GM03348 (cell line): ENCODE results near the gene GRIK5.
A peak's percentile ranks its signal among the peaks of the same experiment; 100 is the strongest.

Experiments
- DNase-seq: peaks from one replicate; pipeline ENCODE4 v3.0.0; 2012; ENCODE audit warnings: low spot score

The GRIK5 gene

GRCh38 chr19:42093926-42094325, 23.9 kb upstream of the GRIK5 start:
- no peak for DNase-seq

DNA sequence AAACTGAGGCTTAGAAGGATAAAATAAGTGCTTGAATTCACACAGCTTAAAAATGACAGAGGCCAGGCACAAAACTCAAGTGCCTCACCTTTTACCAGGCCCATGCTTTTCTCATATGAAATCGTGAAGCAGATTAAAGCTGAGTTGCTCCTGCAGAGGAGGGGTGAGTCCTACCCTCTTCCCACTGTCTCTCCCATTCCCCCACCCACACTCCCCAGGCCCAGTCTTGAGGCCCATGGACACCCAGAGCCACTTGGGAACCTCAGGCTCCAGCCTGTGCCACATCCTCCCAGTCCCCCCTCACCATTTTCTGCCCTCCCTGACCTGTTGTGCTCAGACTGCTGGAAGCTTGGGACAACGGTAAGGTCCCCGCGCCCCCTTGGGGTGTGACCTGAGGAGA, 23.5 kb upstream of the GRIK5 start:
- DNase-seq, result no peak

- peak; percentile 45 for DNase-seq
Measured at GRCh38 chr19:42092350-42092749, 22.3 kb upstream of the GRIK5 start.

- DNase-seq, result peak; percentile 40
Measured at GRCh38 chr19:42091742-42092141, 21.7 kb upstream of the GRIK5 start.

DNA sequence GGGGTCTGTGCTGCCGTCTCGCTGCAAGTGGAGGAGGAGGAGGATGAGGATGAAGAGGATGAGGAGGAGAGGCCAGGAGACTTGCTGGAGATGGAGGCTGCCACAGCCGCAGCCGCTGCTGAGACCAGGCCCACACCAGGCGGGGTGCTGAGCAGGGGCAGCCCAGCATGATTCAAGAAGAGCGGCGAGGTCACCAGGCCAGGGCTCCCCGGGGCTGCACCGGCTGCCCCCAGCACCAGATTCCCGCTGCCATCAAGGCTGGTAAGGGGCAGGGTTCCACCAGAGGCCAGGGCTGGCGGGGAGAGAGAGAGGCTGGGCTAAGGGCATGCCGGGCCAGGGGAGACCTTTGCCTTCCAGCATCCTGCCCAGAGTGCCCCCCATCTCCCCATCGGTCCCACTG, 21.3 kb upstream of the GRIK5 start:
- DNase-seq, result no peak

- DNase-seq, result no peak
Measured at GRCh38 chr19:42090672-42091071, 20.7 kb upstream of the GRIK5 start.

- no peak for DNase-seq
Measured at GRCh38 chr19:42089772-42090171, 19.8 kb upstream of the GRIK5 start.

GRCh38 chr19:42089191-42089750, 19.3 kb upstream of the GRIK5 start:
- no peak for DNase-seq

DNA sequence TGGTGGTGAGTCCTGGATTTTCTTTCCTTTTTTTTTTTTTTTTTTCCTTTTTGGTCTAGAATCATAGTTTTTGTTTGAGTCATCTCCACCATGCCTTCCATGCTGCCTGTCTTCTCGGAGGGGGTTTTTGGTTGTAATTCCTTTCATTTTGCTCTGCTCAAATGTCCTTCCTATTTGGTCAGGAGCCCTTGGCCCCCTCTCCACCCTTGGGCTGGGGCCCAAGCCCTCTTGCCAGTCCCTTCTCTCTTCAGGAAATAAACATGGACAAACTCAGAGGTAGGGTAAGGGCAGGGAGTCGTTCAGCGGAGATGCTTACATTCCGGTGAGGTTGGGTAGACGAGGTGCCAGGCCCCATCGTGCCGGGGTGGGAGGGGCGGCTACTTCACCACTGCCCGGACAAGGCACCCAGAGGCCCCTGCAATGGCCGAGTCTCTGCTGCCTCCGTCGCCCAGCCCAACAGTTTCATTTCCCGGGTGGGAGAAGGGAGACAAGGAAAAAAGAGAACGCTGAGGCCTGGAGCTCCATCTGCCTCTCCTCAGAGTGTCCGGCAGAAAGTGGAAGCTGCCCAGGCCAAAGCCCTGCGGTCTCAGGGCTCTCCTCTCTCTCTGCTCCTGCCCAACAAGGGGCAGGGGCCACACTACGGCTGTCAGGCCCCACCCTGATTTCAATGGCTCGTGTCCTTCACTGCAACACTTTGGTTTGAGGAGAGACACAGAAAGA, 18.6 kb upstream of the GRIK5 start:
- peak; percentile 88 for DNase-seq

DNA sequence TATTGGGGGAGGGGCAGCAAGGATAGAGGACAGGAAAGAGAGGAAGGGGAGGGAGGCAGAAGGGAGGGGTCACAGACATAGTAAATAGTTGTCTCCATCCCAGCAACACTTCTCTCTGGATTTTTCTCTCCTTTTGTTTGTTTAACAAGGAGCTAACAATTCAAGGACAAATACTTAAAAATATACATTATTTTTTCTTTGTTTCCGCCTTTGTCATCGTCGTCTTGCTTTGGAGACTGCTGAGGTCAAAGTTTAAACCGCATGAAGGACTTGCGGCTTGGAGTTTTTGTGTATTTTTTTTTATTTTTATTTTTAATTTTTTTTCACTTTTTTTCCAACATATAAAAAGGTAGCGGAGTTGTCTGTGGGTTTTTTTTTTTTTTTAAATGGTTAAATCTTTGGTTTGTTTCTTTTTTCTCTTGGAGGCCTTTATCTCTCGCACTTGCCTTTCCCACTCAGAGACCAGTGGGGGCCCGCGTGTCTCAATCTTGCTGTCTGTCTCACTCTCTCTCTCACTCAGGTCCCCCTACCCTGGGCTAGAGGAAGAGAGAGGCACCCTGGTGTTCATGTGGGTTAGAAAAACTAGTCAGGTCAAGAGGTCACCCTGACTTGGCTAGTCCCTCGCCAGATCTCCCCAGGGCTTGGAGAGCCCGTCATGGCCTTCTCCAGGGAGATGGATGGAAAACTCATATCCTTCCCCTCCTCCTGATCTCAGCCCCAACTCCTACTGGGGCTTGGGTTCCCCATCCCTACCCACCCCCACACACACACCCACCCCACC, 17.0 kb upstream of the GRIK5 start:
- no peak for DNase-seq

DNA sequence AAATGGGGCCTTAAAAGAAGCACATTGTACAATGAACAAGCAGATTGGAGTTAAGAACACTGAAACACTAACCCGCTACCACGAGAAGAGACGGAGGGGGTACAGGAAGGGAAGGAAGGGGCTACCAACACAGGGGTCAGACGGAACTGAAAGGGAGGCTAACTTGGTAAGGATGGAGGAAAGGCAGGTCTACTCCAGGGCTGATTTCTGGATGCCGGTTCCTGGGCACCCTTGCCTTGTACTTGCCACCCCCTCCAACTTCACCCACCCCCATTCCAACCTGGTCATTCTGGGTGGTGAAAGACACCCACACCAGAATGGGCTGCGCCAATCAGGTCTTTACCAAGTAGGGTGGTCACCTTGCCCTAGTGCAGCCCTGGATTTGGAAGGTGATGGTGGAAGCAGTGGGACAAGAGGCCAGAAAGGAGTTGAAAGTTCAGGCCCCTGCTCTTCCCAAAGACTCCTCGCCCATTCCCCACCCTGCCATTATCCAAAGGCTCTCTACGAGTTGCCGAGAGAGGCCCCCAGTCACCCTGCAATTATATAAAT, 16.3 kb upstream of the GRIK5 start:
- no peak for DNase-seq

GRCh38 chr19:42083537-42083936, 13.5 kb upstream of the GRIK5 start:
- no peak for DNase-seq

- DNase-seq, result peak; percentile 72
Measured at GRCh38 chr19:42081584-42082203, 11.7 kb upstream of the GRIK5 start.

DNA sequence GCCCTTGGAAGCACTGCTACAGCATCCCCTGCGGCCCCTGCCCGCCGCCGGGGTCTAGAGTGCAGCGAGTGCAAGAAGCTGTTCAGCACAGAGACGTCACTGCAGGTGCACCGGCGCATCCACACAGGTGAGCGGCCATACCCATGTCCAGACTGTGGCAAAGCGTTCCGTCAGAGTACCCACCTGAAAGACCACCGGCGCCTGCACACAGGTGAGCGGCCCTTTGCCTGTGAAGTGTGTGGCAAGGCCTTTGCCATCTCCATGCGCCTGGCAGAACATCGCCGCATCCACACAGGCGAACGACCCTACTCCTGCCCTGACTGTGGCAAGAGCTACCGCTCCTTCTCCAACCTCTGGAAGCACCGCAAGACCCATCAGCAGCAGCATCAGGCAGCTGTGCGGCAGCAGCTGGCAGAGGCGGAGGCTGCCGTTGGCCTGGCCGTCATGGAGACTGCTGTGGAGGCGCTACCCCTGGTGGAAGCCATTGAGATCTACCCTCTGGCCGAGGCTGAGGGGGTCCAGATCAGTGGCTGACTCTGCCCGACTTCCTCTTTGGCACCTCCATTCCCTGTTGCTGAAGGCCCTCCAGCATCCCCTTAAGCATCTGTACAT, 10.9 kb upstream of the GRIK5 start:
- no peak for DNase-seq

- no peak for DNase-seq
Measured at GRCh38 chr19:42079886-42080763, 10.1 kb upstream of the GRIK5 start.

- DNase-seq, result no peak
Measured at GRCh38 chr19:42079276-42079669, 9.3 kb upstream of the GRIK5 start.

DNA sequence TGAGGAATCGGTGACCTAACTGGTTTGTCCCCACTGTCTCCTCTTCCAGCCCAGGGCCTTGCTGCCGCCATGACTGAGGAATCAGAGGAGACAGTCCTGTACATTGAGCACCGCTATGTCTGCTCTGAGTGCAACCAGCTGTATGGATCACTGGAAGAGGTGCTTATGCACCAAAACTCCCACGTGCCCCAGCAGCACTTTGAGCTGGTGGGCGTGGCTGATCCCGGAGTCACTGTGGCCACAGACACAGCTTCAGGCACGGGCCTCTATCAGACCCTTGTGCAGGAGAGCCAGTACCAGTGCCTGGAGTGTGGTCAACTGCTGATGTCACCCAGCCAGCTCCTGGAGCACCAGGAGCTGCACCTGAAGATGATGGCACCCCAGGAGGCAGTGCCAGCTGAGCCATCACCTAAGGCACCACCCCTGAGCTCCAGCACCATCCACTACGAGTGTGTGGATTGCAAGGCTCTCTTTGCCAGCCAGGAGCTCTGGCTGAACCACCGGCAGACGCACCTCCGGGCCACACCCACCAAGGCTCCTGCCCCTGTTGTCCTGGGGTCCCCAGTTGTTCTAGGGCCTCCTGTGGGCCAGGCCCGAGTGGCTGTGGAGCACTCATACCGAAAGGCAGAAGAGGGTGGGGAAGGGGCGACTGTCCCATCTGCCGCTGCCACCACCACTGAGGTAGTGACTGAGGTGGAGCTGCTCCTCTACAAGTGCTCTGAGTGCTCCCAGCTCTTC, 8.7 kb upstream of the GRIK5 start:
- no peak for DNase-seq

DNA sequence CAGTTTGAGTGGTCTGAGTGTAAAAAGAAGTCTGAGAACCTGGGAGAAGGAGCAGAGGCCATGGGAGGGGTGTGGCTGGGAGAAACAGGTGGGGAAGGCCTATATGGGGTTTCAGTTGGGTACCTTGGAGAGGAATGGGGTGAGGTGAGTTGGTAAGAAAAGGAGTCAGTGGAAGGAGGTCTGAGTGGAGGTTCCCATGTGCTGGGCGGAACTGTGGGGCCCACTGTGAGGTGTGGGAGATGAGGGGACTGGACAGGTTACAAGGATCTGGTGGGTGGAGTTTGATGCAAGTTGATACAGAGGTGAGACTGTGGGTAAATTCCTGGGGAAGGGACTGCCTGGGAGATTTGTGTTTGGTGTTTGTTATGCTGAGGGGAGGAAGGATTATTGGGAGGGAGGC, 8.1 kb upstream of the GRIK5 start:
- no peak for DNase-seq

GRCh38 chr19:42076380-42076944, 6.5 kb upstream of the GRIK5 start:
- DNase-seq, result no peak
